ENCODE data around the gene ECT2L.

The ECT2L gene

GRCh38 chr6:138864343-138864890, 68.5 kb downstream of the ECT2L start:
- no peak for DNase-seq (ENCODE audit: low read depth)
- H3K4me3 ChIP-seq (ENCODE audit: low read length): no peak overlapping the region
- TF ChIP-seq CTCF (IDR thresholded peaks at IDR 0.05; ENCODE audit: insufficient read depth, low read depth, low read length, missing control alignments): no peak

DNA sequence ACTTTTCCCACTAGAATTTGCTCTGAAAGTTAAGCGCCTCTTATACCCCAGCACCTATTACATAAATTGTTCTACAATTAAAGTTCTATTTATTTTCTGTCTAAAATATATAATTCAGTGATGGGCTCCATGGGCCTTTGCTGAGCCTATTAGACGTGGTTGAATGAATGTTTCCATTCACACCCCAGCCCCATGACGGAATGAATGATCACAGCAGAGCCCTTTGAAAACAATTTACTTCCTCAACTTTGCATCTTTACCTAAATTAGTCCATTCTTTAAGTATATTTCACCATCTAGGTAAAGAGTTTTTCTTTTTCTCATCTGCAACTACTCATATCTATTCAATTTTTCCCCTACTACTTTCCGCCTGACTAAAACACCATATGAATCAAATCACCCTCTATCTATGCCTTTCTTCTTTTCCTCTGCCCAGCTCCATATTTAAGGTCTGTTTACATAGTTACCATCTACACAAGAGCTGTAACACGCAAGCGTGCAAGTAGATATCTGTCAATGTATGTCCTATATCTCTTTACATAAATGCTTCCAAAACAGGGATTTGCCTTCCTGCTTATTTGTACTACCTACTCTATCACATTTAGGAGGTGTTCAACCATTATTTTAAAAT, 69.7 kb downstream of the ECT2L start:
- no peak for TF ChIP-seq CTCF (IDR thresholded peaks at IDR 0.05; ENCODE audit: insufficient read depth, low read depth, low read length, missing control alignments)
- no peak overlapping the region for H3K4me3 ChIP-seq (ENCODE audit: low read length)
- no peak for DNase-seq (ENCODE audit: low read depth)

- DNase-seq (ENCODE audit: low read depth): no peak
- TF ChIP-seq CTCF (IDR thresholded peaks at IDR 0.05; ENCODE audit: insufficient read depth, low read depth, low read length, missing control alignments): no peak
- no peak overlapping the region for H3K4me3 ChIP-seq (ENCODE audit: low read length)
Observed at GRCh38 chr6:138868181-138868580, 72.3 kb downstream of the ECT2L start.

GRCh38 chr6:138869398-138869797, 73.5 kb downstream of the ECT2L start:
- no peak overlapping the region for H3K4me3 ChIP-seq (ENCODE audit: low read length)
- TF ChIP-seq CTCF (IDR thresholded peaks at IDR 0.05; ENCODE audit: insufficient read depth, low read depth, low read length, missing control alignments): no peak
- DNase-seq (ENCODE audit: low read depth): no peak

DNA sequence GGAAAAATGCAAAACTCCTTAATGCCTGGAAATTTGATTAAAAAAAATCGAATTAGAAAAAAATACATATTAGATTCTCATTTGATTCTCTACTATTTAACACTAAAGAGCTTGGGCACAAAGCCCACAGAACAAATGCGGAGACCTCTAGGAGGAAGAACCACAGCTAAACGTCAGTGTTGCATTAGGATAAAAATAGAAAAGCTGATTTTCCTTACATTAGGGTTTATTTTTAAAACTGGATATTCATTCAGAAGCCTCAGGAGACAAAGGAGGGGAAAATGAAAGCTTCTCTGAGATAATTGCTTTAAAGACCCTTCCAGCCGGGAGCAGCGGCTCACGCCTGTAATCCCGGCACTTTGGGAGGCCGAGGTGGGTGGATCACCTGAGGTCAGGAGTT, 77.3 kb downstream of the ECT2L start:
- H3K4me3 ChIP-seq (ENCODE audit: low read length): no peak overlapping the region
- TF ChIP-seq CTCF (IDR thresholded peaks at IDR 0.05; ENCODE audit: insufficient read depth, low read depth, low read length, missing control alignments): no peak
- no peak for DNase-seq (ENCODE audit: low read depth)

DNA sequence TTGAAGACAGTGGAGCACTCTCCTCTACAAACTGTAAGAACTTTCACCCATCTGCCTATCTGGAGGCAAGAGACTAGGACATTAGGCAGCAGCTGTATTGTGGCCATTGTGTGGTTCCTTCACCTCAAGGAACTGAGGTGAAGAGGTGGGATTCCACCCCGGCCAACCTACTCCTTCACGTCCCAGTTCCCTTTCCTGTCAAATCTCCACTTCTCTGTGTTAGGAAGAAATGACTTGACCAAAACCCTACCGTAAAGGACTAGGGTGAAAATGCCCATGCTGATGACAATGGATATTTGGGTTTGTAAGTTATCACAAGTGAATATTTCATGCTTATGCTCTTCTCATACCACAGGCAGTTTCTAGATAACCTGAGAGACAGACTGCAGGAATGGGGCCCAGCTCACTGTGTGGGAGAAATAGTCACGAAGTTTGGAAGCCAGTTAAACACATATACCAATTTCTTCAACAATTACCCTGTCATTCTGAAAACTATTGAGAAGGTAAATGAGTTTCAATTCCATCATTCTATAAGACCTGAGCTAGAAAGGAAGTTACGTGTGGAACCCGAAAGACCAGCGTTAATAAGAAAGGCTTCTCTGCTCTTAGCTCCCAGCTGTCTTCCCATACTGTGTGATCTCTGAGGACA, 86.6 kb downstream of the ECT2L start:
- TF ChIP-seq CTCF (IDR thresholded peaks at IDR 0.05; ENCODE audit: insufficient read depth, low read depth, low read length, missing control alignments): no peak
- no peak for DNase-seq (ENCODE audit: low read depth)
- no peak overlapping the region for H3K4me3 ChIP-seq (ENCODE audit: low read length)

Measured in epithelial cell of esophagus (primary cell).